Jurkat, Clone E6-1 (cell line): ENCODE measurements around the gene OLFM1. TPM values are rescaled to one million over a fixed set of nuclear protein-coding genes. Genes with fewer than 3 reads are reported as not detected.

Experiments
- DNase-seq: peaks from one replicate; pipeline ENCODE4 v3.0.0-alpha.2; 2011; ENCODE audit warnings: low read depth, low spot score
- H3K4me3 ChIP-seq: 2 replicates; pipeline ENCODE4 v1.5.1; 2011; ENCODE audit warnings: mild to moderate bottlenecking, low read length, control low read depth, moderate library complexity
- polyA plus RNA-seq: library from polyadenylated mRNA; unstranded; fragments of >200 nt; gene quantifications from one replicate; pipeline ENCODE4 v1.2.1, GENCODE V29; 2012; ENCODE audit warnings: missing spikeins; ENCODE audit not compliant: insufficient read length, insufficient read depth

Gene OLFM1
- not detected for polyA plus RNA-seq

DNA sequence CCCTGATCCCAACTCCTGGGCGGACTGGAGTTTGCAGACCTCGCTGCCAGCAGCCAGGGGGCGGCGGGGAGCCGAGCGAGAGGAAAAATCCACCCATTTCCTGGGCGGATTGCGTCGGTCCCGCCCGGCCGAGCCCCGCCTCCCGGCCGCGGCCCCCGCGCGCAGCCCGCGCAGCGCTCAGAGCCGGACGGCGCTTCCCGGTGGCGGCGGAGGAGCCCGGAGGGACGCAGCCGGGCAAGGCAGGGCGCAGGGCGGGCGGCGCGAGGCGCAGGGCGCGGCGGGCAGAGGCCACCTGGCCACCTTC is at the start of gene OLFM1:
Gene OLFM1, plus strand, starts transcription at position 180 of the 304 bp plus-strand sequence. CDS start 322 bp downstream, outside the sequence.
- no peak within 1 kb of the TSS for H3K4me3 ChIP-seq
- DNase-seq = no peak

DNA sequence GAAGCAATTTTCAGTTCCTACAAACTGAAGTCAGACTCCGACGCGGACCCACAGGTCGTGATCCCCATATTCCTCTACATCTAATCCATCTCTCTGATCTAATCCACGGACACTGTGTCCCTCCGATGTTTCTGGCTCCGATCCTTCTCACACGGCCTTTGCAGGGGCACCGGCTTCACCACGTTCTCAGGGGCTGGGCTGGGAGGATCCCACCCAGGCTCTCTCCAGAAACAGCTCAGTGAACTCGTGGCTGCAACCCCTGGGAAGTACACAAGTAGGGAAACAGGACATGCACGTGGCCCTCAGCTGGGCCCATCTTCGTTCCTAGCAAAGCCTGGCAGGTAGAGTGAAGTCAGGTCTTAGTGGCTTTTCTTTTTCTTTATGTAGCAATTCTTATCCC is 49.1 kb upstream of the OLFM1 start:
- DNase-seq = no peak
- H3K4me3 ChIP-seq = no peak overlapping the region

DNA sequence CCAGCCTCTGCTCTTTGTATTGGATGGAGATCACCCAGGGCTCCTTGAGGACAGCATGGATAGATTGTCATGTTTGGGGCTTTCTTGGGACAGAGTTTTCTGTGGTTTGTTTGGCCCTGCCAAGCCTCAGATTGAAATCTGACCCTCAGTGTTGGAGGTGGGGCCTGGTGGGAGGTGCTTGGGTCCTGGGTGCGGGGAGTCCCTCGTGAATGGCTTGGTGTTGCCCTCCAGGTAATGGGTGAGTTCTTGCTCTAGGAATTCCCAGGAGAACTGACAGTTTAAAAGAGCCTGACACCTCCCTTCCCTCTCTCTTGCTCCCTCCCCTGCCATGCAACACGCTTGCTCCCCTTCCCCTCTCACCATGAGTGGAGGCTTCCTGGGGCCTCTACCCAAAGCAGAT is 48.6 kb upstream of the OLFM1 start:
- no peak for DNase-seq
- H3K4me3 ChIP-seq = no peak overlapping the region

DNA sequence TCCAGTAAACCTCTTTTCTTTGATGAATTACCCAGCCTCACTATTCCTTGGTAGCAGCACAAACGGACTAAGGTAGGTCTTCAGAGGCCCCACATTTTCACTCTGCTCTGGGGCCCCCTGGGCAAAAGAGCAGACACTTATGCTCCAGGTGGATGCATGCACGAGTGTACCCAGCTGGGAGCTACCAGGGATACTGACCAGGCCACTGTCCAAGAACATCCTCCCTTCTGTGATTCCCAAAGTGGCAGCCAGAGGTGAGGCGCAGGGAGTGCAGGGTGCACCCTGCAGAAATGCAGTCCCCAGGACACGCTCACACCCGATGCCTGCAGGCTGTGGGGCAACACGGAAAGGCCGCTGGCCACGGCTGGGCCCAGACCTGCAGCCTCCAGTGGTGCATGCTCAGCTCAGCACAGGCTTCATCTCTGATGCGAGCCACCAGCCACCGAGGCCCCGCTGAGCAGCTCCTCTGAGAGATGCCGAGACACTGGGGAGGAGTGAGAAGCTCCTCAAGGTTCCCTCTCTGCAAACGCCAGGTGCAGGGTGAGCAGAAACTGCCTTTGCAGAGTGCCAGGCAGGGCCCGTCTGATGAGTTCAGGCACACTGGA is 48.1 kb upstream of the OLFM1 start:
- no peak overlapping the region for H3K4me3 ChIP-seq
- no peak for DNase-seq

DNA sequence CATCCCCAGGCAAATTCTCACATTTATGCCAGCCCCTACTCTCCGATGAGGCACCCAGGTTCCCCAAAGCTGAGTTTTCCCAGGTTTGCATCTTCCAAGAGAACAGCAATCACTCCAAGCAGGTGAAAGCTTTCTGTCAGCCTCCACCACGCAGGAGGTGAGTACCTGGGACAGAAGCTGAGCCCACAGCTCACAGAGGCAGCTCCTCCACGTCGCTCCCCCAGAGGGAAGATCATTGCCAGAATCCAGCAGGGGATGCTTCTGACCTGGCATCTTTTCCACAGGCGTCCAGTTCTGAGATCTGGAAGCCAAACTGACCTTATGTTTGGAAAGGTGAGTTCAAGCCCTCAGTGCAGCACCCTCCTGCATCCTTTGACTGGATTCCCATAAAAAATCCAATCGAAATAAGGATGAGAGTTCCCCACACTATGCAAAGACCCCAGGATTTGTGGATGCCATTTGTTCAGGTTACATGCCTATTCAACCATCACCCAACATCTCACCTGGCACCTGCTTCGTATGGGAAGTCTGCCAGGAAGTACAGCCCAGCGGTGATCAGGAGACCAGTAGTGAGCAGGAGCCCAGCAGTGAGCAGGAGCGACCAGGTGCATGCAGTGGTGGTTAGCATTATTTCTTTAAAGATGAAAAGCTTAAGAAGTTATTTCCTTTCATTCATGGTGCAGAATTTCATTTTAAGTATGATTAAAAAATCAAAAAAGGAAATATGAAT is 47.4 kb upstream of the OLFM1 start:
- no peak for DNase-seq
- H3K4me3 ChIP-seq = no peak overlapping the region

DNA sequence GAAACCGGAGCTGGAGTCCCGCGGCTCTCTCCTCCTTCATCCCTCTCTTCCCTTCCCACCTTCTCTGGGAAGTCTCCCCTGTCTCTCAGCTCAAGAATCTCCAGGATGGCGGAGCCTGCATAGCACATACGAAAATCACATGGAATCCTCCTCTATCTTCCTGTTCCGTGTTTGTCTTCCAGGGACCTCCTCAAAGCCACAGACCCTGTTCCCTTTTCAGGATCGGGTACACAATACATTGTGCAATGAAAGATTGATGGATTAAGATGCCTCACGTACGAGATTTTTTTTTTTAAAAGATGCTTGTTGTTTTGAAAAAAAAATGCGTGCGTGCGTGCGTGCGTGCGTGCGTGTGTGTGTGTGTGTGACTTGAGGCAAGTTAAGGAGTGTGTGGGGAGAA is 46.6 kb upstream of the OLFM1 start:
- DNase-seq = no peak
- no peak overlapping the region for H3K4me3 ChIP-seq

DNA sequence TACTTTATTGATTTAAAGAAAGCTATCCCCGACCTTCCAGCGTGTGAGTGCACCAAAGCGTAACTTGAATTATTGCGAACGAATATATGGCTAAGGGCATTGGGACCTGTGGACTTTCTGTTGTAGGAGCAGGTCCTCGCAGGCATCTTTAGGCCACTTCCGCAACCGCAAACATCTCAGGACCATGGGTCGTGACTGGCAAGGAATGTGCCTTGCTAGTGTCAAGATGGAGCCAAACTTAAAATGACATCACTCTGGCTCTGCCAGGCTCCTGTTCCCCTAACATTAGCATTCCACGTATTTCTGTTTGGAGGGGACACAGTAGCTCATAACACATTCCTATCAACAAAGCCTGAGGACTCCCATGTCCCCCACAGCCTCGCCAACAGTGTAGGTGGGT is 44.1 kb upstream of the OLFM1 start:
- H3K4me3 ChIP-seq = no peak overlapping the region
- no peak for DNase-seq

DNA sequence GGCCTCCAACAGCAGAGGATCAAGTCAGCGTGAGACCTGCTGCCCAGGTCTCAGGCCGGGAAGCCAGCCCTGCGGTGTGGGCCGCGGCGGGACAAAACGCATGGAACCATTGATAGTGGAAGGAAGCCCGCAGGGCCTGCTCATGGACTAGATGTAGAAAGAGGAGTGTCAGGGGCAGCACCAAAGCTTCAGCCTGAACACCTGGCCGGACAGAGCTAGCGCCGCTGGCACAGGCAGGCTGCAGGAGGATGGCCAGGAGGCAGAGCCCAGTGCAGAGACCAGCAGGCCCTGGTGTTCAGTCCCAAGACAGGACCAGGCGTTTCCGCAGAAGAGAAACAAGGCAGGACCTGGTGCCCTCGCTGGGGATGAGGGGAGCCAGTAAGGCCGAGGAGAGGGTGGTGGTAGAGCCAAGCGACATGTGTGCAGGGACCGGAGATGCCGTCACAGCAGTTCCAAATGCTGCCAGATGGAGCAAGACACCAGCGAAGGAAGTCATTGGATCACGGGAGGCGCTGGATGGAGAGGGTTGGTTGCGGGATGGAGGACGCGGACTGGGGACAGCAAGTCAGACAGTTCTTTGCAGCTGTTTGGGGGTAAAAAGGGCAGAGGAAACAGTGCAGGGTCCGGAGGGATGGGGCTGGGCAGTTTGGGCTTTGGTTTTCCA is 42.1 kb upstream of the OLFM1 start:
- no peak overlapping the region for H3K4me3 ChIP-seq

DNA sequence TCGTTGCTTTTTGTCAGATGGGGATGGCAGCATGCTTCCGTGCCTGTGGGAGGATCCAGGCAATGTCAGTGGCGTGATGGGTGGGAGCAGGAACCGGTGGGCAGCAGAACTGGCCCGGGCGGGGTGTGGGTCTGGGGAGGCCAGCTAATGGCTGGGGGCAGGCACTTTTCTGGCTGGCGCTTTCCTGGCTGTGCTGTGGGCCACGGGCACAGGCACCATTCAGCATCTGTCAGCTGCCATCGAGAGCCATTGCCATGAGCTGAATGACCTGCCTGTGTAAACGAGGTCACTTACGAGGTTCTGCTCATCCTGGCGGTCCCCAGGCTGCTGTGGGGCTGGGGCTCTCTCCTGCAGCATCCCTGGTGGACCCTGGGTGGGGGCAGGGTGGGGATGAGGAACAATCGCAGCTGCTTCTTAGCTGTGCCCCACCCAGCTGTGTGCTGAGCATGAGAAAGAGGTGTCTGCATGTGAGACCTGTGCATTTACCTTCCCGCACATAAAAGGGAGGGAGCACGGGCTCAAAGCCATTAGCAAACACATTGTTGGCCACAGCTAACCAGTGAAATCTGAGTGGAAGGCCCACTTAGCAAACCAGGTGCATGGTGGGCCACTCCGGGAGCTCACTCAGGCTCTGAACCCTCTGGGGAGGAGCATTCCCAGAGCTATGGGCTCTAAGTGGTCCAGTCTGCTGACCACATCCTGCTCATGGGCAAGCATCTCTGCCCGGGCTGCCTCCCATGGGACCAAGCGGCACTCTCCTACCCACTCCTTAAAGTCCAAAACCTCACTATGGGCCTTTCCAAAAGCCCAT is 41.3 kb upstream of the OLFM1 start:
- DNase-seq = no peak
- H3K4me3 ChIP-seq = no peak overlapping the region

More for the DNA sequence above, 42.1 kb upstream of the OLFM1 start:
- DNase-seq = no peak

DNA sequence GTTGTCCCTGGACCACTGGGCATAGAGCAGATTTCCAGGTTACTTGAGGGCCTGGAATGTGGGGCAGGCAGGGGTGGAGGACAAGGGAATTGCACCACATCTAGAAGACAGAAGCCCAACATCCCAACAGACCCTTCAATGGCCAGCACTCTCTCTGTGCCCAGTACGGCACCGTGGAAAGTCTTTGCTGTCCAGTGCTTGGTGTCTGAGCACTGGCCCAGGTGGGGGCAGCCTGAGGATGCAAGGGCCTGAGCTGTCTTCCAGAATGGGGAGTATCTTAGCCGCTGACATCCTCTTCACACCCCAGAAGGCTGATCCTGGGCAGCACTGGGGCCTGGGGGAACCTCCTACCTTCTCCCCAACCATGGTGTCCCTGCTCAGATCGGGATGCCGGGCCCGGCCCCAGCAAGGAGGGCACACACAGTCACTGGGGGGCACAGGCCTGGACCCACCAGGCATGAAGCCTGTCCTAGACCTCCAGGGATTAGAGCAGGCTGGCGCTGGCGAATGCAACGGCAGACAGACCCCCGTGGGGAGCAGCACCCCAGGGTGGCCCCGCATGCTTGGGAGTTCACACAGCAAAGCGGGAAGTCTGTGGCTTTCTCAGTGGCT is 40.6 kb upstream of the OLFM1 start:
- no peak for DNase-seq
- H3K4me3 ChIP-seq = no peak overlapping the region

DNA sequence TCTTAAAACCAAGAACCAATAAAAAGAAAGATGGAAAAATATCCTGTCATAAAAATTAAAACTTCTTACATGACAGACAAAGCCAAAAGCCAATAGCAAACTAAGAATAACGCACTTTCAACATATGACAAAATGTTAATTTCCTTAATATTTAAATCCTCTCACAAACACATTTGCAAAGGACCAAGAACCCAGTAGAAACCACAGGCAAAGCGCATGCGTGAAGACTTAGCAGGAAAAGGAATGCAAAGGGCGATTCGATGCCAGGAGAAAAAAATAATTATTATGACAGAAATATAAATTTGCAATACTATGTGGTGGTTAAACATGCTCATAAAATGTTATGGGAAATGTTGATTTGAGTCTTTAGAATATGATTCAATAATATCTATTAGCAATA is 39.9 kb upstream of the OLFM1 start:
- no peak overlapping the region for H3K4me3 ChIP-seq
- DNase-seq = no peak

DNA sequence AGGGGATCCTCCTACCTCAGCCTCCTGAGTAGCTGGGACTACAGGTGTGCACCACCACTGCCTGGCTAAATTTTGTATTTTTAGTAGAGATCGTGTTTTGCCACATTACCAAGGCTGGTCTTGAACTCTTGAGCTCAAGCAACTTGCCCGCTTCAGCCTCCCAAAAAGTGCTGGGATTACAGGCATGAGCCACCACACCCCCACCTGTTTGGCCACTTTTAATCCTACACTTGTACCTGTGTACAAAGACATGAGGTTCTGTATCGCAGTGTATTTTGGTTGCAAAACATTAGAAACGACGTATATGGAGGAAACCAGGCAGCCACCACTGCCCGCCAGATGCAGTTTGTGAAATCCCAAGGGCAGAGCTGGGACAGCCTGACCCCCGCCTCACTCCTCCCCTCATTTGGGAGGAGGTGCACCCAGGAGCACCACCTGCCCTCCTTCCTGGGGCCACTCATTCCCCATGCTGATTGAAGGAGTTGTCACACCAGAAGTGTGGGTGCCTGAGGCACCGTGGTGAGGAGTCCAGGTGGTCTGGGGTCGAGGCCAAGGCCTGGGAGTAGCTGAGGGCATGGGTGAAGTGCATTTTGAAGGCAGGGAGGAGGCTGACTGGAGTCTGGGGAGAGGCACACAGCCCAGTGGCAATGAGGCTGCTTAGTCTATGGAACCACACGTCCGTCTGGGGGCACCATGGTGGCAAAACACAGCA is 39.3 kb upstream of the OLFM1 start:
- no peak for DNase-seq
- H3K4me3 ChIP-seq = no peak overlapping the region

DNA sequence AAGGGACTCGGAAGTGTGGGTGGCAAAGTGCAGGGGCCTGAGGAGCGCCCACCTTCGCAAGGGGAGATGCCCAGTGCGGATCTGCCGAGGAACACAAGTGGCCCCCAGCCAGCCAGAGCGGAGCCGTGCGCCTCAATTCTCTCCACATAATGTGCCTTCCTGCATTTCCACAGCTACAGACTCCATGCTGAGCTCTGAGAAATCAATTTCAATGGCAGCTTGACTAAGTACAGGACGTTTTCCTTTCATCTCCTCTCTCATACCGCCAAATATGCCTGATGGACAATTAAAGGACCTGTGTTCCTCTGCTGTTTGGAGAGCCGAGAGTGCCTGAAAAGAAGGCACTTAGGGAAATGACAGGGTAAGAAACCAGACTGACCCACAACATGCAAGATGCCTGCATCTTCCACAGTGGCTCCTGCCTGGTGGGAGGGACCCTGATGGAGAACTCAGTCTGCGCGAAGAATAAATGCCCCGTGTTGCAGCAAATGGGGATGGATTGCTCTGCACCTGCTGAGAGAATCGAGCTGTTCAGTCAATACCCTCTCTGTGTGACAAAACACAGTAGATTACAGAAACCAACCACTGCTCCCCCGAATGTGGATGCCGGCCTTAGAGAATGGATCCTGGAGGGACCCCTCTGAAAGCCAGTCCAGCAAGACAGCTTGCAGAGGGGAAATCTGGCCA is 38.6 kb upstream of the OLFM1 start:
- DNase-seq = no peak
- no peak overlapping the region for H3K4me3 ChIP-seq

DNA sequence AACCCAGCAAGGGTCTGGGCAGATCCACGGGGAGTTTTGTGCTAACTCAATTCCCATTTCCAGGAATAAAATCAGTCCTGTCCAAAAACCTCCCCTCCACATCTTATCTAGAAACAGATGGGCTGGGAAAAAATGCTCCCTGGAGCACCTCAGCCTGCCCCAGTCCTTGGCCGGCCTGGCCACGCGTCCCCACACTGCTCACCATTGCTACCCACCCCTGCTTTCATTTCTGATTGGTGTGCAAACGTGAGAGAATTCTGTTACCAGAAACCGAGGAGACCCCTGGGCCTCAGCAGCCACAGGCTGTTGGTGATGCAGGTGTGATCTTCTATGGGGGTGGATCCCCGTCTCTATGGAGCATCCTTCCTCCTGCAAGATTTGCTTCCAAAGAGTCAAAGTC is 38.0 kb upstream of the OLFM1 start:
- H3K4me3 ChIP-seq = no peak overlapping the region
- no peak for DNase-seq

DNA sequence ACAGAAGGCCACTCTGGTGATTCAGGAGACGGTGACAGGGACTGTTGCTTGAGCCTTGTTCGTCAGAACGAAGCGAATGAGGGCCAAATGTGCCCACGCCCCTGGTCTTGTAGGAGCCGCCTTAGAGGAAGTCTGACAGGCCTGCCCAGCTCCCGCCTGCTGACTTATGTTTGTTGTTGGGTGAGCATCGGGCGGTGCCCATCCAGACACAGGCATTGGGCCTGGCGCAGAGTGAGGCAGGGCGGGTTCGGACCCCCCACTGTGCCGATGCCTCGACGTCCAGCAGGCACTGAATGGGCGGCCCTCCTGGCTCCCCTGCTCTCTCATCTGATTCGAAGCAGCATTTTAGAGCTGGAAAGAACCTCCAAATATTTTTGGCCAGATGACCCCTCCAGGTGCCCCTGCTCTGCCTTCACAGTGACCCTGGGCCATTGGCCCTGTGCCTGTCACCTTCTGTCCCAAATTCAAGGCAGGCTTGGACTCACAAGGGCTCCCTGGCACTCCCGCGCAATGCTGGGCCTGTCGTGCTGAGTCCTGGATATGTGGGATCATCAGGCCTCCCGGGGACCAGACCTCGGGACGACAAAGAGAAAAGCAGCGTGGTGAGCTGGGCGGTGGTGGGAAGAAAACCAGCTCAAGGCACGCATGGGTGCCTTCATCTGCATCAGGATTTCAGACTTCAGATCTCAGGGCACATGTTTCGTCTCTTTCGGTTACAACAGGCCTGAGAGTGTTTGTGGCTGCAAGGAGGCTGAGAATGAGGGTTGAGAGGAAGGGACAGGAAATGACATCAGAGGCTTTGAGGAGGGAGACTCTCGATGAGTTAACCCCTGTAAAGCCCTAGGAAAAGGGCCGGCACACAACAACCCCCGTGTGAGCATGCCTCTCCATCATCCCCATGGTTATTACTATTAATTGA is 37.1 kb upstream of the OLFM1 start:
- peak; percentile 10 for DNase-seq
- H3K4me3 ChIP-seq = no peak overlapping the region

DNA sequence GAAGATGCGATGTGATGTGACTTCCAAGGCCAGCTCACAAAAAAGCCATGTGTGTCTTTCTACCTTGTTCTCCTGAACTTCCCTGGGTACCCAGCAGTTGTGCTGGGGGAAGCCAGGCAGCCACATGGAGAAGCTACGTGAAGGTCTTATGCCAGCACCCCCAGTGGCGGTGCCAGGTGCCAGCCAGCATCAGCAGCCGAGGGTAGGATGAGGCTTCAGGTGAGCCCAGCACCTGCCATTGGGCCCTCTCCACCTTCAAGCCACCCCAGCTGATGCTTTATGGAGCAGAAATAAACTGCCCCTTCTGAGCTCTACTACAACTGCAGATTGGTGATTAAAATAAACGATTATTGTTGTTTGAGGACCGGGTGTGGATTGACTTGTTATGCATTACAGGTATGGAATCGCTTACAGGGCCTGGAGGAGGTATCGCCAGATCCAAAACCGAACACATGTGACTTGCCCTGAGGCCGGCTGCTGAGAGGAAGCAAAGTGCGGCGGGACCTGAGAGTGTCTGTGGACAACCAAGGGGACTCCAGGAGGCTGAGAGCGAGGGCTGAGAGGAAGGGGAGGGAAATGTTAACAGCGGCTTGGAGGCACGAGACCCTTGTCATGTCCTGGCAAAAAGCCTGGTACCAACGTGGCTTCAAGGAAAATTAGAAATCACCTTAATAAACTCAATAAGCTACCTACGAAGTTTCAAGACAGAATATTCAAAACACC is 36.0 kb upstream of the OLFM1 start:
- no peak overlapping the region for H3K4me3 ChIP-seq
- no peak for DNase-seq

DNA sequence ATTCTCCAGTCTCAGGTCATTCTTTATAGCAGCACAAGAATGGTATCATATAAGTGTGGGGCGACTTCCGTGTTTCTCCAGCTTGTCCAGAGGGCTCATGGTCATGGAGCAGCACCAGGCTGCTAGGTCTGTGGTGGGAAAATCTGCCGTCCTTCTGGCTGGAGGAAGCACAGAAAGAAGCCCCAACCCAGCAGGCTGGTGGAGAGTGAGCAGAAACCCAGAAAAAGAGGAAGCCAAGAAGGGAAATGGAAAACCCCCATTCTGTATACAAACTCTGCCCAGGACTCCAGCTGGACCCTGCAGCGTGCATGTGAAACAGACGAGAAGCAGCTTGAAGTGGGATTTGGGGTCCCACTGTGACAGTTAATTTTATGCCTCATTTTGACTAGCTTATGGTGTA is 34.3 kb upstream of the OLFM1 start:
- DNase-seq = no peak
- H3K4me3 ChIP-seq = no peak overlapping the region
